Effector memory CD4-positive, alpha-beta T cell (primary cell): ENCODE results near the gene CD96.
"Not testable (repeated sequence)": the region's sequence is repeated elsewhere in the genome, so short reads cannot be mapped to it uniquely, and the experiment has no call there.

Experiments used
- DNase-seq, 3 donors: peaks; one replicate each; pipeline ENCODE4 v3.0.0-alpha.2; 2020
- H3K27ac ChIP-seq: 2 replicates; pipeline ENCODE4 v1.7.0; 2013; ENCODE audit warnings: mild to moderate bottlenecking, low read length, moderate library complexity; ENCODE audit not compliant: insufficient read depth, poor library complexity, severe bottlenecking
- H3K27me3 ChIP-seq: replicated peaks from 2 replicates; pipeline ENCODE4 v1.7.0; 2013; ENCODE audit warnings: mild to moderate bottlenecking, low read length; ENCODE audit not compliant: insufficient read depth, control insufficient read depth, poor library complexity, severe bottlenecking
- H3K36me3 ChIP-seq: 2 replicates; pipeline ENCODE4 v1.7.0; 2013; ENCODE audit warnings: mild to moderate bottlenecking, low read length, moderate library complexity; ENCODE audit not compliant: control insufficient read depth, insufficient read depth
- H3K4me1 ChIP-seq: 2 replicates; pipeline ENCODE4 v1.7.0; 2013; ENCODE audit warnings: low read length, mild to moderate bottlenecking; ENCODE audit not compliant: control insufficient read depth, insufficient read depth, poor library complexity, severe bottlenecking
- H3K4me3 ChIP-seq: 2 replicates; pipeline ENCODE4 v1.7.0; 2013; ENCODE audit warnings: low read length, low read depth, mild to moderate bottlenecking; ENCODE audit not compliant: insufficient read depth, poor library complexity, severe bottlenecking
- H3K9me3 ChIP-seq: 2 replicates; pipeline ENCODE4 v1.7.0; 2013; ENCODE audit warnings: mild to moderate bottlenecking, low read length, moderate library complexity; ENCODE audit not compliant: control insufficient read depth

The CD96 gene

GRCh38 chr3:111616417-111617105 lies 74.6 kb downstream of the CD96 start:
- H3K36me3 ChIP-seq, result peaks cover 7% of the 10 kb centered on the region
- no peak overlapping the region for H3K4me3 ChIP-seq
- peak; percentile 27 to 60 (median 42) for DNase-seq
- H3K27me3 ChIP-seq, result no peaks in the 10 kb centered on the region
- H3K4me1 ChIP-seq, result peaks cover 24% of the 10 kb centered on the region
- peak overlapping the region; percentile 66 for H3K27ac ChIP-seq
- no peaks in the 10 kb centered on the region for H3K9me3 ChIP-seq

- DNase-seq, result no peak
- Histone ChIP-seq H3K27ac (peak overlapping the region; percentile 66), H3K36me3 (peaks cover 7% of the 10 kb centered on the region), H3K4me3 (no peak overlapping the region), H3K27me3 (no peaks in the 10 kb centered on the region), H3K9me3 (no peaks in the 10 kb centered on the region), H3K4me1 (peaks cover 20% of the 10 kb centered on the region)
Measured at GRCh38 chr3:111617406-111617805, 75.4 kb downstream of the CD96 start.

- DNase-seq, result no peak
- Histone ChIP-seq H3K4me3 (no peak overlapping the region), H3K36me3 (peaks cover 8% of the 10 kb centered on the region), H3K9me3 (no peaks in the 10 kb centered on the region), H3K27me3 (no peaks in the 10 kb centered on the region), H3K27ac (no peak overlapping the region), H3K4me1 (peaks cover 20% of the 10 kb centered on the region)
Measured at GRCh38 chr3:111617912-111618601, 76.1 kb downstream of the CD96 start.

GRCh38 chr3:111618945-111619344 lies 76.9 kb downstream of the CD96 start:
- H3K4me1 ChIP-seq, result peaks cover 20% of the 10 kb centered on the region
- H3K9me3 ChIP-seq, result no peaks in the 10 kb centered on the region
- peaks cover 15% of the 10 kb centered on the region for H3K36me3 ChIP-seq
- no peak overlapping the region for H3K27ac ChIP-seq
- H3K27me3 ChIP-seq, result no peaks in the 10 kb centered on the region
- no peak overlapping the region for H3K4me3 ChIP-seq
- no peak for DNase-seq

GRCh38 chr3:111619833-111620232 lies 77.8 kb downstream of the CD96 start:
- DNase-seq, result no peak
- Histone ChIP-seq H3K9me3 (no peaks in the 10 kb centered on the region), H3K27ac (no peak overlapping the region), H3K4me1 (peaks cover 20% of the 10 kb centered on the region), H3K4me3 (no peak overlapping the region), H3K36me3 (peaks cover 16% of the 10 kb centered on the region), H3K27me3 (no peaks in the 10 kb centered on the region)

- Histone ChIP-seq H3K27ac (no peak overlapping the region), H3K27me3 (no peaks in the 10 kb centered on the region), H3K4me1 (peaks cover 11% of the 10 kb centered on the region), H3K36me3 (peaks cover 22% of the 10 kb centered on the region), H3K9me3 (no peaks in the 10 kb centered on the region), H3K4me3 (no peak overlapping the region)
- no peak for DNase-seq
Measured at GRCh38 chr3:111621535-111621934, 79.5 kb downstream of the CD96 start.

- H3K27ac ChIP-seq, result no peak overlapping the region
- H3K9me3 ChIP-seq, result no peaks in the 10 kb centered on the region
- H3K36me3 ChIP-seq, result peaks cover 34% of the 10 kb centered on the region
- H3K4me3 ChIP-seq, result no peak overlapping the region
- H3K4me1 ChIP-seq, result no peaks in the 10 kb centered on the region
- DNase-seq, result no peak
- no peaks in the 10 kb centered on the region for H3K27me3 ChIP-seq
Measured at GRCh38 chr3:111627092-111627491, 85.1 kb downstream of the CD96 start.

GRCh38 chr3:111629018-111629417 lies 87.0 kb downstream of the CD96 start:
- H3K27me3 ChIP-seq, H3K9me3 ChIP-seq: not testable (repeated sequence)
- H3K36me3 ChIP-seq, result peaks cover 26% of the 10 kb centered on the region

GRCh38 chr3:111630638-111631037 lies 88.6 kb downstream of the CD96 start:
- not testable (repeated sequence) for DNase-seq, H3K27ac ChIP-seq, H3K4me3 ChIP-seq, H3K9me3 ChIP-seq, H3K4me1 ChIP-seq, H3K27me3 ChIP-seq
- H3K36me3 ChIP-seq, result peaks cover 16% of the 10 kb centered on the region

More at GRCh38 chr3:111629018-111629417, 87.0 kb downstream of the CD96 start:
- H3K4me1 ChIP-seq, H3K4me3 ChIP-seq, DNase-seq, H3K27ac ChIP-seq: not testable (repeated sequence)

GRCh38 chr3:111635403-111635802 lies 93.4 kb downstream of the CD96 start:
- Histone ChIP-seq H3K9me3 (no peaks in the 10 kb centered on the region), H3K4me3 (no peak overlapping the region), H3K27me3 (no peaks in the 10 kb centered on the region), H3K4me1 (no peaks in the 10 kb centered on the region), H3K36me3 (peaks cover 27% of the 10 kb centered on the region), H3K27ac (no peak overlapping the region)
- DNase-seq, result no peak
